HCT116 (cell line): ENCODE results near the gene KLHDC9.

Source experiments
- CTCF ChIP-seq, 3 experiments: fragments of 200-600 bp in 1 of 3; sonication (generic) in 1 of 3; IDR thresholded peaks in 2 of 3; conservative IDR thresholded peaks in 1 of 3; 2 replicates each; pipeline ENCODE4 v1.5.1; 2012 to 2017; ENCODE audit warnings: low read depth in 2 of 3, low read length in 2 of 3, antibody characterized with exemption in 1 of 3, borderline replicate concordance in 1 of 3, control low read depth in 1 of 3, mild to moderate bottlenecking in 1 of 3, mixed read lengths in 1 of 3, mixed run types in 1 of 3, moderate library complexity in 1 of 3; ENCODE audit not compliant: insufficient read depth in 1 of 3
- EZH2 ChIP-seq: fragments of 200-600 bp; sonication (generic); IDR thresholded peaks from 2 replicates; pipeline ENCODE4 v1.6.1; 2017; ENCODE audit warnings: antibody characterized with exemption, mixed run types
- POLR2AphosphoS5 ChIP-seq: IDR thresholded peaks from 2 replicates; pipeline ENCODE4 v1.6.1; 2011; ENCODE audit warnings: mild to moderate bottlenecking, low read depth, low read length, moderate library complexity
- SIN3A ChIP-seq: IDR thresholded peaks from 2 replicates; pipeline ENCODE4 v1.6.1; 2012; ENCODE audit warnings: low read depth
- TCF7L2 ChIP-seq: IDR thresholded peaks from 2 replicates; pipeline ENCODE4 v1.7.0; 2011; ENCODE audit warnings: borderline replicate concordance, inconsistent platforms; ENCODE audit not compliant: insufficient read depth, insufficient read length; ENCODE audit errors: extremely low read depth
- YY1 ChIP-seq: IDR thresholded peaks from 2 replicates; pipeline ENCODE4 v1.6.1; 2011; ENCODE audit warnings: low read length, low read depth, moderate library complexity, mild to moderate bottlenecking; ENCODE audit not compliant: insufficient replicate concordance; ENCODE audit errors: extremely low read depth
- ZFX ChIP-seq: fragments of 450-650 bp; IDR thresholded peaks from 2 replicates; pipeline ENCODE4 v1.6.1; 2017
- ZNF274 ChIP-seq: fragments of 200-500 bp; sonication (Bioruptor generic); IDR thresholded peaks from 2 replicates; pipeline ENCODE4 v1.6.1; 2014; ENCODE audit warnings: mild to moderate bottlenecking, low read depth, low read length, inconsistent platforms
- TF ChIP-seq, protein P1 (sequence below): IDR thresholded peaks from 2 replicates; pipeline ENCODE4 v1.6.1; 2011; ENCODE audit warnings: mild to moderate bottlenecking, low read length, moderate library complexity; ENCODE audit not compliant: insufficient replicate concordance; ENCODE audit errors: extremely low read depth

- no peak for TF ChIP-seq SIN3A
- TF ChIP-seq CTCF (IDR thresholded peaks at IDR 0.05 in 2 of 3, conservative IDR thresholded peaks at IDR 0.05 in 1 of 3; ENCODE audit: borderline replicate concordance in 1 of 3, insufficient read depth in 1 of 3, low read depth in 2 of 3, low read length in 2 of 3), result no peak
- no peak for TF ChIP-seq ZFX
- no peak for TF ChIP-seq YY1
- TF ChIP-seq POLR2AphosphoS5, result peak; percentile 15; the same call in 1 of the 2 replicates
- TF ChIP-seq, protein P1, sequence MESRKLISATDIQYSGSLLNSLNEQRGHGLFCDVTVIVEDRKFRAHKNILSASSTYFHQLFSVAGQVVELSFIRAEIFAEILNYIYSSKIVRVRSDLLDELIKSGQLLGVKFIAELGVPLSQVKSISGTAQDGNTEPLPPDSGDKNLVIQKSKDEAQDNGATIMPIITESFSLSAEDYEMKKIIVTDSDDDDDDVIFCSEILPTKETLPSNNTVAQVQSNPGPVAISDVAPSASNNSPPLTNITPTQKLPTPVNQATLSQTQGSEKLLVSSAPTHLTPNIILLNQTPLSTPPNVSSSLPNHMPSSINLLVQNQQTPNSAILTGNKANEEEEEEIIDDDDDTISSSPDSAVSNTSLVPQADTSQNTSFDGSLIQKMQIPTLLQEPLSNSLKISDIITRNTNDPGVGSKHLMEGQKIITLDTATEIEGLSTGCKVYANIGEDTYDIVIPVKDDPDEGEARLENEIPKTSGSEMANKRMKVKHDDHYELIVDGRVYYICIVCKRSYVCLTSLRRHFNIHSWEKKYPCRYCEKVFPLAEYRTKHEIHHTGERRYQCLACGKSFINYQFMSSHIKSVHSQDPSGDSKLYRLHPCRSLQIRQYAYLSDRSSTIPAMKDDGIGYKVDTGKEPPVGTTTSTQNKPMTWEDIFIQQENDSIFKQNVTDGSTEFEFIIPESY, result no peak
- no peak for TF ChIP-seq TCF7L2
- TF ChIP-seq ZNF274, result no peak
- no peak for TF ChIP-seq EZH2
Observed at GRCh38 chr1:161121042-161121650, 23.0 kb downstream of the KLHDC9 start.
